Adrenal gland (tissue), 12 donors: Measurements from ENCODE around the gene FGF21. TPM values are rescaled to one million over a fixed set of nuclear protein-coding genes. Genes with fewer than 3 reads are reported as not detected.

ENCODE experiments used
- DNase-seq, 7 donors: peaks; one replicate each; pipeline ENCODE4 v3.0.0-alpha.2; 2019 to 2020
- H3K27ac ChIP-seq, 5 donors: fragments of 200-600 bp; sonication (generic) in 4 of 5; 1 replicate in 3 of 5; 2 replicates in 2 of 5; pipeline versions ENCODE4 v1.5.1 to v1.8.0; 2016 to 2020; ENCODE audit warnings: mild to moderate bottlenecking in 1 of 5
- H3K27me3 ChIP-seq: fragments of 200-600 bp; 2 replicates; pipeline ENCODE4 v1.8.0; 2021
- H3K36me3 ChIP-seq, 2 donors: fragments of 200-600 bp; replicated peaks in 1 of 2; 1 replicate in 1 of 2; 2 replicates in 1 of 2; pipeline versions ENCODE4 v1.5.1 to v1.8.0; 2018 to 2022
- H3K4me1 ChIP-seq, 2 donors: fragments of 200-600 bp; replicated peaks in 1 of 2; 1 replicate in 1 of 2; 2 replicates in 1 of 2; pipeline versions ENCODE4 v1.5.1 to v1.8.0; 2018 to 2021
- H3K4me3 ChIP-seq, 4 donors: fragments of 200-600 bp; sonication (generic) in 3 of 4; one replicate each; pipeline ENCODE4 v1.5.1; 2016 to 2018
- H3K9me3 ChIP-seq, 3 donors: fragments of 200-600 bp; sonication (generic) in 1 of 3; replicated peaks in 1 of 3; 1 replicate in 2 of 3; 2 replicates in 1 of 3; pipeline versions ENCODE4 v1.5.1 to v1.8.0; 2016 to 2021
- POLR2A ChIP-seq, 2 donors: fragments of 450-650 bp; IDR thresholded peaks; one replicate each; pipeline ENCODE4 v1.6.1; 2017; ENCODE audit warnings: antibody characterized with exemption in 2 of 2, mild to moderate bottlenecking in 2 of 2, moderate library complexity in 1 of 2
- WGBS, 4 donors: extraction: QIAGEN DNeasy Blood & Tissue Kit in 2 of 4; methylation state at CpG; one replicate each; pipeline versions ENCODE4 v1.1.5 to v1.1.7; 2013 to 2017; 5-methylcytosine and 5-hydroxymethylcytosine counted together
- intact Hi-C, 2 donors: fragments of 100-400 bp; cut with DNase I; formaldehyde crosslinking; loops; one replicate each; pipeline versions ENCODE4 v1.14.1 to v1.15.0; 2022 to 2023
- polyA plus RNA-seq, 3 donors: library from polyadenylated mRNA; stranded (reverse); fragments of 200-250 nt in 2 of 3; fragments of 350-450 nt in 1 of 3; fragmentation: Illumina TruSeq in 1 of 3; extraction: RNeasy Lipid Tissue Mini Kit (QIAGEN cat#74804) in 1 of 3; gene quantifications; one replicate each; pipeline ENCODE4 v1.2.3, GENCODE V29; 2013 to 2014
- small RNA-seq, 2 donors: library from RNA; depleted of rRNA; stranded (forward); fragments of <200 nt; gene quantifications; one replicate each; pipeline ENCODE3, GENCODE V24; 2016
- total RNA-seq, 9 donors: library from RNA; depleted of rRNA in 4 of 9; stranded (reverse); fragments of >200 nt in 4 of 9; fragments of 120-200 nt in 1 of 9; fragmentation: NEBNext Ultra II Directional in 1 of 9; extraction: Animal tissue kit (Norgen Biotek cat#: 25700) in 1 of 9; gene quantifications; one replicate each; pipeline versions ENCODE4 v1.1.0 to v1.2.4, GENCODE V29; 2013 to 2023
- TF ChIP-seq, protein P1 (sequence below), 6 experiments: fragments of 450-650 bp in 4 of 6; fragments of 200-600 bp in 2 of 6; sonication (generic) in 1 of 6; IDR thresholded peaks; 1 replicate in 5 of 6; 2 replicates in 1 of 6; pipeline versions ENCODE4 v1.5.1 to v1.8.0; 2016 to 2021; ENCODE audit warnings: antibody characterized with exemption in 6 of 6, mild to moderate bottlenecking in 2 of 6, moderate library complexity in 1 of 6
- donor health status: healthy with polysubstance abuse.
- donor health status: Bipolar disorder and iron deficiency.
- donor health status: DM: yes; HTN: yes; CAD: no.
- donor health status: DM: no; HTN: no; CAD: no.
- donor health status: DM: no; HTN: no; CAD: no.
- donor health status: DM: yes; HTN: yes; CAD: no.

The FGF21 gene
- total and polyA plus RNA-seq, 12 donors, result not detected

DNA sequence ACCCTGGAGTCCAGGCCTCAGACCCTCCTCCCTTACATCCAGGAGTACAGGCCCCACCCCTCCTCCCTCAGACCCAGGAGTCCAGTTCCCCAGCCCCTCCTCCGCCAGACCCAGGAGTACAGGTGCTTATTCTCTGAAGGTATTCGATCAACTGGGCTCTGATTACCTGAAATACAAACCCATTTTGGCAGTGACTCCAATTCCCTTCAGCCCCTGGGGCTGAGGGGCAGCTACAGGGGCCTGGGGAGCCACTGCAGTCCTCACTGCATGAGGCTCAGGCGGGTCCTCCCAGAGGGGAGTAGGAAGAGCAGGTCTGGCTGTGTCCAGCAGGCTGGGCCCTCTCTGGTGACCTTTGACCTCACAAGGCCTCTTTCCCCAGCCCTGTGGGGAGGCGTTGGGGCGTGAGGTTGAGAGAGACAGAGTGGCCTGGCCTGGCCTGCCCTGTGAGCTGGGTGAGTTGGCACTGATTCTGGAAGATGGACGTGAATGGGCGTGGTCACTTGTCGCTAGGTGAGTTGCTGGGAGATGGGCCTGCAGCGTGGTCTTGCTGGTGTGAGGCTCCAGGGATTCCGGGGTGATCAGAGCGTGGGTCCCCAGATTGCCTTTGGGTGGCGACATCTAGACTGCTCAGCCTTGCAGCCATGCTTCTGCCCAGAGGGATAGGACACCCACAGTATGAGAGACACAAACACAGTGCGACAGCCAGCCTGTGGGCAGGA lies 52.4 kb downstream of the FGF21 start:
- DNase-seq, result no peak
- no peaks in the 10 kb centered on the region for H3K36me3 ChIP-seq
- no peak overlapping the region for H3K27ac ChIP-seq
- no peaks in the 10 kb centered on the region for H3K9me3 ChIP-seq
- intact Hi-C loops, result no loop called here
- no peak overlapping the region for H3K4me3 ChIP-seq
- WGBS, 4 donors, result 82 to 93% (median 86%) methylated on average over 6 to 13 of the region's 13 CpGs
- H3K4me1 ChIP-seq, result peaks cover 8 to 16% of the 10 kb centered on the region in 2 donors
- H3K27me3 ChIP-seq, result no peaks in the 10 kb centered on the region
- no peak for TF ChIP-seq POLR2A (IDR thresholded peaks at IDR 0.05)
- TF ChIP-seq, protein P1, sequence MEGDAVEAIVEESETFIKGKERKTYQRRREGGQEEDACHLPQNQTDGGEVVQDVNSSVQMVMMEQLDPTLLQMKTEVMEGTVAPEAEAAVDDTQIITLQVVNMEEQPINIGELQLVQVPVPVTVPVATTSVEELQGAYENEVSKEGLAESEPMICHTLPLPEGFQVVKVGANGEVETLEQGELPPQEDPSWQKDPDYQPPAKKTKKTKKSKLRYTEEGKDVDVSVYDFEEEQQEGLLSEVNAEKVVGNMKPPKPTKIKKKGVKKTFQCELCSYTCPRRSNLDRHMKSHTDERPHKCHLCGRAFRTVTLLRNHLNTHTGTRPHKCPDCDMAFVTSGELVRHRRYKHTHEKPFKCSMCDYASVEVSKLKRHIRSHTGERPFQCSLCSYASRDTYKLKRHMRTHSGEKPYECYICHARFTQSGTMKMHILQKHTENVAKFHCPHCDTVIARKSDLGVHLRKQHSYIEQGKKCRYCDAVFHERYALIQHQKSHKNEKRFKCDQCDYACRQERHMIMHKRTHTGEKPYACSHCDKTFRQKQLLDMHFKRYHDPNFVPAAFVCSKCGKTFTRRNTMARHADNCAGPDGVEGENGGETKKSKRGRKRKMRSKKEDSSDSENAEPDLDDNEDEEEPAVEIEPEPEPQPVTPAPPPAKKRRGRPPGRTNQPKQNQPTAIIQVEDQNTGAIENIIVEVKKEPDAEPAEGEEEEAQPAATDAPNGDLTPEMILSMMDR (IDR thresholded peaks at IDR 0.05), result no peak

Small RNA genes within 50 kb of the gene (small RNA-seq; reads per million reads assigned to genes)
- 0 reads per million in 2 donors for gene RNU6-317P

Other genes with a start within 250 kb of the FGF21 start
- 1 to 10 TPM in 7 of 9 donors, under 1 TPM in 2; 0.06 to 4.4 (median 2.2) TPM for gene LMTK3, start 243.7 kb upstream of the FGF21 start, total RNA-seq
- 10 to 100 TPM in 1 of 3 donors, 1 to 10 TPM in 1, under 1 TPM in 1; 0.57 to 15.1 (median 2.3) TPM for gene LMTK3, start 243.7 kb upstream of the FGF21 start, polyA plus RNA-seq
- gene SULT2B1, start 203.4 kb upstream of the FGF21 start, total RNA-seq, result 1 to 10 TPM in 2 of 9 donors, under 1 TPM in 4, not detected in 3; 0.22 to 1.4 (median 0.49) TPM
- under 1 TPM; 0.24 to 0.88 (median 0.72) TPM for gene SULT2B1, start 203.4 kb upstream of the FGF21 start, polyA plus RNA-seq
- not detected for gene SPACA4, start 148.8 kb upstream of the FGF21 start, total RNA-seq
- gene SPACA4, start 148.8 kb upstream of the FGF21 start, polyA plus RNA-seq, result not detected
- under 1 TPM in 2 of 9 donors, not detected in 7; 0.17 to 0.75 TPM for gene FAM83E, start 140.4 kb upstream of the FGF21 start, total RNA-seq
- 1 to 10 TPM in 1 of 3 donors, under 1 TPM in 1, not detected in 1; 0.24 to 1.6 TPM for gene FAM83E, start 140.4 kb upstream of the FGF21 start, polyA plus RNA-seq
- gene RPL18, start 136.3 kb upstream of the FGF21 start, total RNA-seq, result 1,000 to 10,000 TPM; 1,183 to 3,315 (median 1,689) TPM
- gene RPL18, start 136.3 kb upstream of the FGF21 start, polyA plus RNA-seq, result 1,000 to 10,000 TPM in 2 of 3 donors, 100 to 1,000 TPM in 1; 575 to 5,137 (median 3,671) TPM
- 10 to 100 TPM; 11.7 to 27.9 (median 17.9) TPM for gene SPHK2, start 136.0 kb upstream of the FGF21 start, total RNA-seq
- 10 to 100 TPM in 2 of 3 donors, 1 to 10 TPM in 1; 4.3 to 29.9 (median 12.6) TPM for gene SPHK2, start 136.0 kb upstream of the FGF21 start, polyA plus RNA-seq
- 10 to 100 TPM; 24.3 to 78.3 (median 49.2) TPM for gene DBP, start 118.1 kb upstream of the FGF21 start, total RNA-seq
- gene DBP, start 118.1 kb upstream of the FGF21 start, polyA plus RNA-seq, result 10 to 100 TPM; 11.5 to 80.6 (median 57.9) TPM
- 10 to 100 TPM in 8 of 9 donors, 1 to 10 TPM in 1; 6.0 to 44.2 (median 21.7) TPM for gene CA11, start 109.3 kb upstream of the FGF21 start, total RNA-seq
- 100 to 1,000 TPM in 1 of 3 donors, 10 to 100 TPM in 2; 17.7 to 125 (median 50.4) TPM for gene CA11, start 109.3 kb upstream of the FGF21 start, polyA plus RNA-seq
- 1 to 10 TPM in 1 of 9 donors, under 1 TPM in 5, not detected in 3; 0.11 to 2.4 (median 0.42) TPM for gene NTN5, start 82.5 kb upstream of the FGF21 start, total RNA-seq
- gene NTN5, start 82.5 kb upstream of the FGF21 start, polyA plus RNA-seq, result 1 to 10 TPM in 2 of 3 donors, under 1 TPM in 1; 0.11 to 2.4 (median 1.1) TPM
- not detected for gene FUT2, start 59.6 kb upstream of the FGF21 start, total RNA-seq
- gene FUT2, start 59.6 kb upstream of the FGF21 start, polyA plus RNA-seq, result under 1 TPM in 2 of 3 donors, not detected in 1; 0.03 to 0.24 TPM
- 10 to 100 TPM in 8 of 9 donors, 1 to 10 TPM in 1; 9.4 to 45.9 (median 23.4) TPM for gene MAMSTR, start 35.8 kb upstream of the FGF21 start, total RNA-seq
- 10 to 100 TPM in 2 of 3 donors, 1 to 10 TPM in 1; 8.9 to 57.9 (median 31.9) TPM for gene MAMSTR, start 35.8 kb upstream of the FGF21 start, polyA plus RNA-seq
- 10 to 100 TPM in 8 of 9 donors, 1 to 10 TPM in 1; 7.3 to 23.1 (median 16.7) TPM for gene RASIP1, start 14.9 kb upstream of the FGF21 start, total RNA-seq
- 10 to 100 TPM in 2 of 3 donors, 1 to 10 TPM in 1; 5.1 to 38.9 (median 34.6) TPM for gene RASIP1, start 14.9 kb upstream of the FGF21 start, polyA plus RNA-seq
- gene IZUMO1, start 8.6 kb upstream of the FGF21 start, total RNA-seq, result 1 to 10 TPM in 3 of 9 donors, under 1 TPM in 3, not detected in 3; 0.70 to 2.9 (median 1.4) TPM
- gene IZUMO1, start 8.6 kb upstream of the FGF21 start, polyA plus RNA-seq, result 1 to 10 TPM in 2 of 3 donors, under 1 TPM in 1; 0.59 to 1.2 (median 1.2) TPM
- gene FUT1, start 2.9 kb upstream of the FGF21 start, total RNA-seq, result 1 to 10 TPM; 1.3 to 4.5 (median 2.3) TPM
- gene FUT1, start 2.9 kb upstream of the FGF21 start, polyA plus RNA-seq, result 1 to 10 TPM; 1.2 to 1.9 (median 1.7) TPM
- 100 to 1,000 TPM in 7 of 9 donors, 10 to 100 TPM in 2; 57.5 to 163 (median 107) TPM for gene BCAT2, start 55.5 kb downstream of the FGF21 start, total RNA-seq
- 100 to 1,000 TPM in 1 of 3 donors, 10 to 100 TPM in 2; 82.9 to 114 (median 87.6) TPM for gene BCAT2, start 55.5 kb downstream of the FGF21 start, polyA plus RNA-seq
- 10 to 100 TPM; 18.9 to 63.0 (median 40.1) TPM for gene HSD17B14, start 81.0 kb downstream of the FGF21 start, total RNA-seq
- 100 to 1,000 TPM in 2 of 3 donors, 1 to 10 TPM in 1; 7.4 to 178 (median 135) TPM for gene HSD17B14, start 81.0 kb downstream of the FGF21 start, polyA plus RNA-seq
- gene PLEKHA4, start 113.1 kb downstream of the FGF21 start, total RNA-seq, result 10 to 100 TPM in 8 of 9 donors, 1 to 10 TPM in 1; 4.5 to 65.1 (median 24.5) TPM
- gene PLEKHA4, start 113.1 kb downstream of the FGF21 start, polyA plus RNA-seq, result 10 to 100 TPM in 2 of 3 donors, 1 to 10 TPM in 1; 7.1 to 74.6 (median 70.8) TPM
- 10 to 100 TPM; 18.2 to 54.6 (median 39.4) TPM for gene PPP1R15A, start 116.9 kb downstream of the FGF21 start, total RNA-seq
- gene PPP1R15A, start 116.9 kb downstream of the FGF21 start, polyA plus RNA-seq, result 100 to 1,000 TPM in 1 of 3 donors, 10 to 100 TPM in 2; 49.2 to 174 (median 73.3) TPM
- under 1 TPM in 5 of 9 donors, not detected in 4; 0.14 to 0.72 (median 0.27) TPM for gene TULP2, start 143.2 kb downstream of the FGF21 start, total RNA-seq
- gene TULP2, start 143.2 kb downstream of the FGF21 start, polyA plus RNA-seq, result under 1 TPM in 1 of 3 donors, not detected in 2; 0.07 TPM
- 100 to 1,000 TPM; 117 to 581 (median 289) TPM for gene NUCB1, start 144.8 kb downstream of the FGF21 start, total RNA-seq
- 100 to 1,000 TPM in 2 of 3 donors, 10 to 100 TPM in 1; 98.8 to 189 (median 175) TPM for gene NUCB1, start 144.8 kb downstream of the FGF21 start, polyA plus RNA-seq
- under 1 TPM in 4 of 9 donors, not detected in 5; 0.17 to 0.56 (median 0.33) TPM for gene DHDH, start 178.2 kb downstream of the FGF21 start, total RNA-seq
- gene DHDH, start 178.2 kb downstream of the FGF21 start, polyA plus RNA-seq, result 1 to 10 TPM in 1 of 3 donors, under 1 TPM in 2; 0.27 to 2.8 (median 0.47) TPM
- gene BAX, start 199.4 kb downstream of the FGF21 start, total RNA-seq, result 10 to 100 TPM; 18.1 to 79.0 (median 56.1) TPM
- 10 to 100 TPM; 21.5 to 61.3 (median 41.0) TPM for gene BAX, start 199.4 kb downstream of the FGF21 start, polyA plus RNA-seq
- over 10,000 TPM in 1 of 9 donors, 1,000 to 10,000 TPM in 8; 3,284 to 11,726 (median 3,862) TPM for gene FTL, start 209.8 kb downstream of the FGF21 start, total RNA-seq
- gene FTL, start 209.8 kb downstream of the FGF21 start, polyA plus RNA-seq, result 1,000 to 10,000 TPM; 2,288 to 7,123 (median 4,274) TPM
- 10 to 100 TPM; 23.7 to 63.9 (median 36.9) TPM for gene GYS1, start 237.8 kb downstream of the FGF21 start, total RNA-seq
- gene GYS1, start 237.8 kb downstream of the FGF21 start, polyA plus RNA-seq, result 10 to 100 TPM; 35.2 to 45.9 (median 37.7) TPM
- gene RUVBL2, start 238.4 kb downstream of the FGF21 start, total RNA-seq, result 100 to 1,000 TPM in 2 of 9 donors, 10 to 100 TPM in 7; 45.4 to 143 (median 76.8) TPM
- gene RUVBL2, start 238.4 kb downstream of the FGF21 start, polyA plus RNA-seq, result 10 to 100 TPM; 41.3 to 93.3 (median 70.7) TPM